ENCODE data around the gene MOB3B. TPM values are rescaled to one million over a fixed set of nuclear protein-coding genes. Genes with fewer than 3 reads are reported as not detected.

Gene MOB3B
- total and polyA plus RNA-seq, 10 of the 15 experiments (the other 5 are each of a cell fraction or from before 2014, with no cell fraction given): 0.44 to 2.7 (median 0.91) TPM

GRCh38 chr9:27377811-27378456 is 151.7 kb downstream of the MOB3B start (continued):
- TF ChIP-seq PKNOX1 (IDR thresholded peaks at IDR 0.05): peak; percentile 95
- no peak for TF ChIP-seq NKRF (conservative IDR thresholded peaks at IDR 0.05)
- TF ChIP-seq EP300 (IDR thresholded peaks at IDR 0.05; ENCODE audit: borderline replicate concordance in 1 of 2, control insufficient read depth in 1 of 2, low read depth in 2 of 2, low read length in 2 of 2): peak; percentile 56 to 78; a peak in 2 of 4 replicates
- no peak for TF ChIP-seq NFYA (IDR thresholded peaks at IDR 0.05; ENCODE audit: borderline replicate concordance, low read depth, low read length)
- no peak for TF ChIP-seq HDAC6 (IDR thresholded peaks at IDR 0.05; ENCODE audit: unreplicated experiment)
- peak; percentile 17 for TF ChIP-seq KLF5 (IDR thresholded peaks at IDR 0.05; ENCODE audit: partially characterized antibody)
- TF ChIP-seq RELA (IDR thresholded peaks at IDR 0.05; ENCODE audit: borderline replicate concordance, partially characterized antibody): no peak
- no peak for TF ChIP-seq ZNF24 (IDR thresholded peaks at IDR 0.05)
- TF ChIP-seq RCOR1 (conservative IDR thresholded peaks at IDR 0.05; ENCODE audit: low read depth, low read length): no peak
- no peak for TF ChIP-seq CUX1 (IDR thresholded peaks at IDR 0.05; ENCODE audit: insufficient replicate concordance, low read depth, low read length)
- no peak for TF ChIP-seq CHD4 (IDR thresholded peaks at IDR 0.05)
- TF ChIP-seq TBL1XR1 (IDR thresholded peaks at IDR 0.05; ENCODE audit: low read depth, low read length): no peak
- TF ChIP-seq MTA2 (IDR thresholded peaks at IDR 0.05; ENCODE audit: low read depth): peak; percentile 89
- no peak for TF ChIP-seq MXI1 (IDR thresholded peaks at IDR 0.05; ENCODE audit: low read depth, low read length)
- TF ChIP-seq PAX8 (IDR thresholded peaks at IDR 0.05): no peak
- peak; percentile 72 for TF ChIP-seq RUNX3 (IDR thresholded peaks at IDR 0.05; ENCODE audit: low read length)
- no peak for TF ChIP-seq RAD51 (IDR thresholded peaks at IDR 0.05)
- TF ChIP-seq HCFC1 (IDR thresholded peaks at IDR 0.05; ENCODE audit: low read length): no peak
- TF ChIP-seq EZH2 (IDR thresholded peaks at IDR 0.05; ENCODE audit: borderline replicate concordance, control insufficient read depth, low read depth, low read length): no peak
- no peak for TF ChIP-seq ZNF274 (IDR thresholded peaks at IDR 0.05; ENCODE audit: insufficient read depth, insufficient read length)
- peak; percentile 91 for TF ChIP-seq NR2F1 (conservative IDR thresholded peaks at IDR 0.05)
- peak; percentile 86 for TF ChIP-seq ATF2 (IDR thresholded peaks at IDR 0.05; ENCODE audit: low read length)

Data from GM12878 (cell line).